ENCODE data around the gene CD244.
A peak's percentile ranks its signal among the peaks of the same experiment; 100 is the strongest.

Gene CD244

DNA sequence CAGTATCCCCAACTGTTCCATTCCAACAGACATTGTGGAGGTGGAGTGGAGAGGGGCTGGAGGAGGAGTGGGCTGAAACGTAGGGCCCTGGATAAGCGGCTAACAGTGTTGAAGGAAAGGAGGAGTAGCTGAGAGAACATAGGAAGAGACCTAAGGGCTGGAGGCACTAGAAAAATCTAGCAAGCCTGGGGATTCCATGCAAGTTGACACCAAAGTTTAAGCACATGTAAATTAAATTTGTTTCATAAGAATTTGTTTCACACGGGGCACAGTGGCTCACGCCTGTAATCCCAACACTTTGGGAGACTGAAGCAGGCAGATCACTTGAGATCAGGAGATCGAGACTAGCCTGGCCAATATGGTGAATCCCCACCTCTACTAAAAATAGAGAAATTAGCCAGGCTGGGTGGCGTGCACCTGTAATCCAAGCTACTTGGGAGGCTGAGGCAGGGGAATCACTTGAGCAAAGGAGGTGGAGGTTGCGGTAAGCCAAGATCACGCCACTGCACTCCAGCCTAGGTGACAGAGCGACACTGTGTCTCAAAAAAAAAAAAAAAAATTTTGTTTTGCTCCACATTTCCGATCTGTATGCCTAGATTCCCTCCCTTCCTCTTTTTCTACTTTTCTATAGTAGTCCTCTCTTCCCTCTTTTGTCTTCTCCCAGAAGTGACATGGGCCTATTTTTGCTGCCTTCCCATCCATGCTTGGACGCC is 530 bp upstream of the CD244 start:
- H3K27me3 ChIP-seq (ENCODE audit: insufficient read depth, poor library complexity, severe bottlenecking) = no peaks in the 10 kb centered on the region
- no peak for TF ChIP-seq POLR2AphosphoS5 (IDR thresholded peaks at IDR 0.05; ENCODE audit: low read depth)
- peak; percentile 92 for TF ChIP-seq SPI1 (IDR thresholded peaks at IDR 0.05; ENCODE audit: borderline replicate concordance, low read depth)
- H3K4me3 ChIP-seq (replicated peaks; ENCODE audit: insufficient read depth, low read length) = peak overlapping the region; percentile 10; the same call in 1 of the 2 replicates
- peak overlapping the region; percentile 93 for H3K27ac ChIP-seq (replicated peaks)
- peak in 1 of 2 experiments; percentile 75 for DNase-seq (ENCODE audit: low read depth in 1 of 2, low spot score in 1 of 2)

DNA sequence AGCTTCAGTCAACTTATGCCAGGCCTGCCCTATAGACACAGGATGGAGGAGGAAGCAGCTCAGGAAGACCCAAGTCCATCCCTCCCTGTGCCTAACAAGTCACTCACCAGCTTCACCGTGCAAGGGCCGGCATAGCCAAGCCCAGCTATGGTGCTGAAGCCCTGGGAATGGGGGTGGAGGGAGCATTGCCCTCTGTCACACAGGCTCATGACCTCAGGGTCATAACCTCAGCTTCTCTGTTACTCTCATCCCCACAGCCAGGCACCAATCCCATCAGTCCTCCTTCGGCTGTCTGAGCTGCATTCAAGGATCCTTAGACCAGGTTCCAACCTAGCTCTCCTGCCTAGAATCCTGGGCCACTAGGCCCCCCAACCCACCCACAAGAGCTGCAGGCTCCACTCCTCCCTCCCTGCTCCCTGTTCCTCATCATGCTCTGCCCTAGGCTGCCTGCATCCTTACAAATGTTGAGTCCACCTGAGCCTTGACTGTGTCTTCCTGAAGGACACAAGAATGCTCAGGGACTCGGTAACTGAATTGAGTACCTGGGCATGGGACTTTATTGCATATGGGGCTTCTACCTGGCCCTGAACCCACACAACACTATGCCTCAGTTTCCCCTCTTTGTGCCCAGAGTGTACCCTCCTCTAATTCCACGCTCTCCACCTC is 1.7 kb downstream of the CD244 start:
- Histone ChIP-seq H3K4me3 (replicated peaks; ENCODE audit: insufficient read depth, low read length) (peak overlapping the region; percentile 64), H3K27ac (replicated peaks) (peak overlapping the region; percentile 93), H3K27me3 (ENCODE audit: insufficient read depth, poor library complexity, severe bottlenecking) (no peaks in the 10 kb centered on the region)
- TF ChIP-seq, protein P1, sequence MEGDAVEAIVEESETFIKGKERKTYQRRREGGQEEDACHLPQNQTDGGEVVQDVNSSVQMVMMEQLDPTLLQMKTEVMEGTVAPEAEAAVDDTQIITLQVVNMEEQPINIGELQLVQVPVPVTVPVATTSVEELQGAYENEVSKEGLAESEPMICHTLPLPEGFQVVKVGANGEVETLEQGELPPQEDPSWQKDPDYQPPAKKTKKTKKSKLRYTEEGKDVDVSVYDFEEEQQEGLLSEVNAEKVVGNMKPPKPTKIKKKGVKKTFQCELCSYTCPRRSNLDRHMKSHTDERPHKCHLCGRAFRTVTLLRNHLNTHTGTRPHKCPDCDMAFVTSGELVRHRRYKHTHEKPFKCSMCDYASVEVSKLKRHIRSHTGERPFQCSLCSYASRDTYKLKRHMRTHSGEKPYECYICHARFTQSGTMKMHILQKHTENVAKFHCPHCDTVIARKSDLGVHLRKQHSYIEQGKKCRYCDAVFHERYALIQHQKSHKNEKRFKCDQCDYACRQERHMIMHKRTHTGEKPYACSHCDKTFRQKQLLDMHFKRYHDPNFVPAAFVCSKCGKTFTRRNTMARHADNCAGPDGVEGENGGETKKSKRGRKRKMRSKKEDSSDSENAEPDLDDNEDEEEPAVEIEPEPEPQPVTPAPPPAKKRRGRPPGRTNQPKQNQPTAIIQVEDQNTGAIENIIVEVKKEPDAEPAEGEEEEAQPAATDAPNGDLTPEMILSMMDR (IDR thresholded peaks at IDR 0.05; ENCODE audit: insufficient read depth, low read length) = no peak
- TF ChIP-seq, protein P2, sequence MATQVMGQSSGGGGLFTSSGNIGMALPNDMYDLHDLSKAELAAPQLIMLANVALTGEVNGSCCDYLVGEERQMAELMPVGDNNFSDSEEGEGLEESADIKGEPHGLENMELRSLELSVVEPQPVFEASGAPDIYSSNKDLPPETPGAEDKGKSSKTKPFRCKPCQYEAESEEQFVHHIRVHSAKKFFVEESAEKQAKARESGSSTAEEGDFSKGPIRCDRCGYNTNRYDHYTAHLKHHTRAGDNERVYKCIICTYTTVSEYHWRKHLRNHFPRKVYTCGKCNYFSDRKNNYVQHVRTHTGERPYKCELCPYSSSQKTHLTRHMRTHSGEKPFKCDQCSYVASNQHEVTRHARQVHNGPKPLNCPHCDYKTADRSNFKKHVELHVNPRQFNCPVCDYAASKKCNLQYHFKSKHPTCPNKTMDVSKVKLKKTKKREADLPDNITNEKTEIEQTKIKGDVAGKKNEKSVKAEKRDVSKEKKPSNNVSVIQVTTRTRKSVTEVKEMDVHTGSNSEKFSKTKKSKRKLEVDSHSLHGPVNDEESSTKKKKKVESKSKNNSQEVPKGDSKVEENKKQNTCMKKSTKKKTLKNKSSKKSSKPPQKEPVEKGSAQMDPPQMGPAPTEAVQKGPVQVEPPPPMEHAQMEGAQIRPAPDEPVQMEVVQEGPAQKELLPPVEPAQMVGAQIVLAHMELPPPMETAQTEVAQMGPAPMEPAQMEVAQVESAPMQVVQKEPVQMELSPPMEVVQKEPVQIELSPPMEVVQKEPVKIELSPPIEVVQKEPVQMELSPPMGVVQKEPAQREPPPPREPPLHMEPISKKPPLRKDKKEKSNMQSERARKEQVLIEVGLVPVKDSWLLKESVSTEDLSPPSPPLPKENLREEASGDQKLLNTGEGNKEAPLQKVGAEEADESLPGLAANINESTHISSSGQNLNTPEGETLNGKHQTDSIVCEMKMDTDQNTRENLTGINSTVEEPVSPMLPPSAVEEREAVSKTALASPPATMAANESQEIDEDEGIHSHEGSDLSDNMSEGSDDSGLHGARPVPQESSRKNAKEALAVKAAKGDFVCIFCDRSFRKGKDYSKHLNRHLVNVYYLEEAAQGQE (IDR thresholded peaks at IDR 0.05; ENCODE audit: insufficient replicate concordance, low read depth) = no peak
- TF ChIP-seq GABPA (IDR thresholded peaks at IDR 0.05; ENCODE audit: low read depth) = no peak
- TF ChIP-seq POLR2AphosphoS5 (IDR thresholded peaks at IDR 0.05; ENCODE audit: low read depth) = no peak
- TF ChIP-seq SPI1 (IDR thresholded peaks at IDR 0.05; ENCODE audit: borderline replicate concordance, low read depth) = no peak
- DNase-seq (ENCODE audit: low read depth in 1 of 2, low spot score in 1 of 2) = no peak

DNA sequence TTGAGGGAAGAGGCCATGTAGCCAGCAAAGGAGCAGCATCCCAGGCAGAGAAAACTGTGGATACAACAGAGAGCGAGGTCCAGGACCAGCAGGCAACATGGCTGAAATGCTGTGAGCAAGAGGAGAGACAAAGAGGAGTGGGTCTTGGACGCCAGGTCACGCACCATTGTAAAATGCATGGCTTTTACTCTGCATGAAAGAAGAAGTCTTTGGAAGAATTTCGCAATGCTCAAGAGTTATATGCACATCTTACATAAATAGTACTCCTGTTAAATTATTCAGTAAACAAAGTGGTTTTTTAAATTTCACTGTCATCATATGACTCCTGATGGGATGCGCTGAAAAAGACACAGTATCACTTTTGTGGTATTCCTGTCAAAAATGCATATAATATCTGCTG is 3.5 kb downstream of the CD244 start:
- DNase-seq (ENCODE audit: low read depth in 1 of 2, low spot score in 1 of 2) = peak in 1 of 2 experiments; percentile 54
- Histone ChIP-seq H3K27ac (replicated peaks) (peak overlapping the region; percentile 39), H3K27me3 (ENCODE audit: insufficient read depth, poor library complexity, severe bottlenecking) (no peaks in the 10 kb centered on the region), H3K4me3 (replicated peaks; ENCODE audit: insufficient read depth, low read length) (no peak overlapping the region)
- peak; percentile 53; the same call in 1 of the 2 replicates for TF ChIP-seq SPI1 (IDR thresholded peaks at IDR 0.05; ENCODE audit: borderline replicate concordance, low read depth)
- TF ChIP-seq, protein P1 (IDR thresholded peaks at IDR 0.05; ENCODE audit: insufficient read depth, low read length) = no peak

DNA sequence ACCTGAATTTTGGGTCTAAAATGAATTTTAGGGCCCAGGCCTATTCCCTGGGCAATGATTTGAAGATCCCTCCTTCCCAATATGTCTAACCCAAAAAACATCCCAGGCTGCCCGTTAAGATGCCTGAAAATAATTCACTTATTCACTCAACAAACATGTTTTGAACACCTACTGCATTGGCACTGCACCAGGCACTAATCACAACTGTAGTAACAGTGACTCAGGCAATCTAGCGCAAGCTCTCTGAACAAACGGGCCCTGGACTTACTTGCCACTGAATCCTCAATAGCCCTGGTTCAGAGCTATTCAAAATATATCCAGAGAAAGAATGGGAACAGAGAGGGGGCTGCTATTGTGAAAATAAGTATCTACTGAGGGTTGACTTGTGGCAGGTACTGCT is 4.2 kb downstream of the CD244 start:
- TF ChIP-seq SPI1 (IDR thresholded peaks at IDR 0.05; ENCODE audit: borderline replicate concordance, low read depth) = no peak
- no peak for TF ChIP-seq POLR2AphosphoS5 (IDR thresholded peaks at IDR 0.05; ENCODE audit: low read depth)
- no peak for TF ChIP-seq GABPA (IDR thresholded peaks at IDR 0.05; ENCODE audit: low read depth)
- TF ChIP-seq, protein P2 (IDR thresholded peaks at IDR 0.05; ENCODE audit: insufficient replicate concordance, low read depth) = no peak
- TF ChIP-seq, protein P1 (IDR thresholded peaks at IDR 0.05; ENCODE audit: insufficient read depth, low read length) = no peak
- DNase-seq (ENCODE audit: low read depth in 1 of 2, low spot score in 1 of 2) = no peak
- Histone ChIP-seq H3K4me3 (replicated peaks; ENCODE audit: insufficient read depth, low read length) (no peak overlapping the region), H3K27me3 (ENCODE audit: insufficient read depth, poor library complexity, severe bottlenecking) (no peaks in the 10 kb centered on the region), H3K27ac (replicated peaks) (peak overlapping the region; percentile 39)
